Ureter (tissue), 1 donor: ENCODE data around the gene TMPRSS12. TPM values are rescaled to one million over a fixed set of nuclear protein-coding genes. Genes with fewer than 3 reads are reported as not detected.
"Not testable (repeated sequence)": the region's sequence is repeated elsewhere in the genome, so short reads cannot be mapped to it uniquely, and the experiment has no call there.

ENCODE experiments used
- DNase-seq: peaks from one replicate; pipeline ENCODE4 v3.0.0-alpha.2; 2020; ENCODE audit warnings: low spot score
- total RNA-seq: library from RNA; stranded (reverse); gene quantifications from one replicate; pipeline ENCODE4 v1.2.4, GENCODE V29; 2023
- donor health status: DM: yes; HTN: yes; CAD: no.

The TMPRSS12 gene
- total RNA-seq, 1 donor from 2014 or later: not detected

- DNase-seq: not testable (repeated sequence)
These were observed 13.0 kb downstream of the TMPRSS12 start for GRCh38 chr12:50855679-50856078.

- DNase-seq: no peak
These were observed 17.0 kb downstream of the TMPRSS12 start for GRCh38 chr12:50859621-50860310.

GRCh38 chr12:50862316-50862715 is 19.6 kb downstream of the TMPRSS12 start:
- no peak for DNase-seq

GRCh38 chr12:50865266-50865665 is 22.5 kb downstream of the TMPRSS12 start:
- no peak for DNase-seq

GRCh38 chr12:50868881-50869280 is 26.2 kb downstream of the TMPRSS12 start:
- not testable (repeated sequence) for DNase-seq

GRCh38 chr12:50882563-50882962 is 39.8 kb downstream of the TMPRSS12 start:
- no peak for DNase-seq

- DNase-seq: no peak
These were observed 44.5 kb downstream of the TMPRSS12 start for GRCh38 chr12:50887191-50887590.

- DNase-seq: no peak
These were observed 45.9 kb downstream of the TMPRSS12 start for GRCh38 chr12:50888666-50889065.

GRCh38 chr12:50894241-50894640 is 51.5 kb downstream of the TMPRSS12 start:
- DNase-seq: no peak

- no peak for DNase-seq
These were observed 59.0 kb downstream of the TMPRSS12 start for GRCh38 chr12:50901685-50902113.

GRCh38 chr12:50908479-50908878 is 65.8 kb downstream of the TMPRSS12 start:
- DNase-seq: not testable (repeated sequence)

GRCh38 chr12:50912361-50912760 is 69.6 kb downstream of the TMPRSS12 start:
- not testable (repeated sequence) for DNase-seq

GRCh38 chr12:50913224-50913623 is 70.5 kb downstream of the TMPRSS12 start:
- DNase-seq: no peak

- DNase-seq: no peak
These were observed 72.3 kb downstream of the TMPRSS12 start for GRCh38 chr12:50914872-50915484.

GRCh38 chr12:50916292-50916691 is 73.6 kb downstream of the TMPRSS12 start:
- DNase-seq: no peak

GRCh38 chr12:50918584-50919316 is 76.0 kb downstream of the TMPRSS12 start:
- DNase-seq: no peak

- DNase-seq: no peak
These were observed 80.1 kb downstream of the TMPRSS12 start for GRCh38 chr12:50922820-50923219.

GRCh38 chr12:50923361-50924130 is 80.8 kb downstream of the TMPRSS12 start:
- DNase-seq: no peak

- no peak for DNase-seq
These were observed 81.4 kb downstream of the TMPRSS12 start for GRCh38 chr12:50924131-50924438.

GRCh38 chr12:50924439-50925341 is 82.0 kb downstream of the TMPRSS12 start:
- peak; percentile 95 for DNase-seq

- no peak for DNase-seq
These were observed 82.6 kb downstream of the TMPRSS12 start for GRCh38 chr12:50925342-50925651.
